Inflammatory macrophage treated with lipopolysaccharide for 1 hour (primary cell): ENCODE results near the gene RABIF.

Experiments used
- DNase-seq, 2 donors: peaks; one replicate each; pipeline ENCODE4 v3.0.0-alpha.2; 2020 to 2022

Gene RABIF

GRCh38 chr1:202871367-202871766 lies 17.6 kb downstream of the RABIF start:
- DNase-seq = no peak

DNA sequence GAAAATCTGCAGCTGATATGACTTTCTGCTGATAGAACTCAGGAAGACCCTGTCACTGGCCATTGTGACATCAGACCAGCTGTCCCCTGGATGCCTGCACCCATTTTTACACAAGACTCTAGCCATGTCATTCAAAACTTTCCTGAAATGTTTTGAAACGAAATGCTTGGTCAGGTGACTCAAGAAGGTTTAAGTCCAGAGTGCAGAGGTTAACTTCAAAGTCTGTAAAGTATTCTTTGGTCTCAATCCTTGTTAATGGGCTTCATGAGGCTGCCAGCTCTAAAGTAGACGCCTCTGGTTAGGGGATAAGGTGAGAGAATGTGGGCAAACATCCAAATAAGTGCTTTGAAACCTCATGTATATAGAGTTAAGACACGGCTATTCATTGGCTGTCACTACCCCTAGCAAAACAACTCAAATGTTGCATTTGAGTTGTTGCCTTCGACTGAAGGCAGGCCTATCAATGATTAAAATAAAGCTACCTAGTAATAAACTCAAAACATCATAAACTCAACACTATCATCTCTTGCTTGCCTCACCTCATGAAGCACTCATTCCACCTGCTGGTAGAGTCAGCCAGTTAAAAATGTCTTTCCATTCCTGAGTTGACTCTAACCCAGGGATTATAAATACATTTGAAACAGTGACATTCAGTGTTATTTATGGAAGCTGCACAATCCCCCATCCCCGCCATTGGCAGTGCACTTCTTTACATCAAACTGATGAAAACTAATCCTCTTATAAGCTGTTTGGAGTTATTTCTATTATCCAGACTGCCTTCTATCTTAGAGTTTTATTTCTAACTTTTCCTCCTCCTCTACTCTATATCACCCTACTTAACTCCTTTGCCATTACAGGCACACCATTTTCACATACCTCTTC lies 26.0 kb downstream of the RABIF start:
- no peak for DNase-seq

GRCh38 chr1:202861420-202862132 lies 27.4 kb downstream of the RABIF start:
- peak; percentile 84 to 94 for DNase-seq

DNA sequence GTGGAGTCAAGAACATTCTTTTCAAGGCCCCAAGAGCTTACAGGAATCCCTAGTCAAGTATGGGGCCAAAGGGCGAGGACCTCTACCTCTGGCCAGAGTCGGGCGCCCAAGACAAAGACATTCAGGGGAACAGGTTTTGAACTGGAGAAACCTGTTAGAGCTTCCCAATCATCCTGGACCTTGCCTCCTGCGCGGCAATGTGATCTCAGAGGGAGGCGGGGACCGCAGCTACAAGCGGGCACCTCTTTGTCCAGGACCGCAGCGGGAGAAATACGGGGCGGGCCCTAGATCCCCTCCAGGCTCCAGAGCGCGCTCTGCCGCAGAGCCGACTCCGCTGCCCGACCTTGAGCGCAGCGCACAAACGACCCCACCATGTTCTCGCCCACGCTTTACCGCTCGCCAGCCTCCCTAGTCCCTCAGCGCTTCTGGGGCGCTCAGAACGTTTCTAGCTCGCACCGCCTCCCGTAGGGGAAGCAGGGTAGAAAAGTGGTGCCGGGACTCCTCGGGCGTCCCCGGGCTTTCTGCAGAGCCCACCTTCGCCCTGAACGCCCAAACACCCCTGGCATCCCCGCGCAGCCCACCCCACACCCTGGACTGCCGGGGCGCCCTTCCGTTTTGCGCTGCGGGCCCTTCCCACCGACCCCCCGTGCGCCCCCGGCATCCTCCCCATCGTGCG lies 28.1 kb downstream of the RABIF start:
- DNase-seq = no peak

- no peak for DNase-seq
Measured at GRCh38 chr1:202858789-202859414, 30.0 kb downstream of the RABIF start.

DNA sequence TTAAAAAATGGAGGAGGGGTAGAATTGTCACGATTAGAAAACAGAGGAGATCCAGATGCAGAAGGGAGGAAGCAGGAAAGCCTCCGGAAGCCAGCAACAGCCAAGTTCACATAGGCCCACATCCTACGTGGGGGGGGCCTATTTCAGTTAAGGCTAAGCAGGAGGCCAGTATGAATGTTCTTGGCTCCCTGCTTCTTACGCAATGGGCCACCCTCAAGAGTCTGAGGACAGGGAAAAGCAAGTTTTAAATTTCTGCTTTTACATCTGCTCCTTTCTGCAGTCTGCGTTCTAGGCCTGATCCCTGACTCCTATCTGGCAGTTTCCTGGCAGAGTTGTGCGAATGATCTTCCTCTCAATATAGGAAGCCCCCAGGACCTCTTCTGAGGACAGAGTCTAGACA lies 30.6 kb downstream of the RABIF start:
- peak; percentile 27 for DNase-seq

DNA sequence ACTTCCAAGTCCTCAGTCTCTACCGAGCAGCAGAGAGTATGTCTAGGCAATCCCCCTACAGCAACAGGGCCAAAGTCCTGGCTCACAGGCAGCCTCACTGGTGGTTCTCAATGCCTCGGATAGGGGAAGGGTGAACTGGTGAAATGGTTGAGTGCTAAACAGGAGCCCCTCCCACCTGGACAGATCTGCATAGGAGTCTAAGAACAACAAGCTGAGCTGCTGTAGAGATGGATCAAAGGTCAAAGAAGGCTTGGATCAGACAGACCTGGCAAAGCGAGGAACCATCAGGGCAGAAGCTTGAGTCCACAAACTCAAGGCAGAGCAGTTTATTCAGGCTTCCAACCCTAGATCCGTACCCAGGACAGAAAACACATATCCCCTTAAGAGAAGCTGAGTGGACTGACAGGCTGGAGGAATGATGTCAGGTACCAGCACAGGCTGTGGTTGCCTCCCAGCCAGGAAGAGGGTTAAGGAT lies 31.8 kb downstream of the RABIF start:
- no peak for DNase-seq

GRCh38 chr1:202856014-202856413 lies 32.9 kb downstream of the RABIF start:
- peak; percentile 41 to 68 for DNase-seq

GRCh38 chr1:202854787-202855186 lies 34.2 kb downstream of the RABIF start:
- DNase-seq = no peak

DNA sequence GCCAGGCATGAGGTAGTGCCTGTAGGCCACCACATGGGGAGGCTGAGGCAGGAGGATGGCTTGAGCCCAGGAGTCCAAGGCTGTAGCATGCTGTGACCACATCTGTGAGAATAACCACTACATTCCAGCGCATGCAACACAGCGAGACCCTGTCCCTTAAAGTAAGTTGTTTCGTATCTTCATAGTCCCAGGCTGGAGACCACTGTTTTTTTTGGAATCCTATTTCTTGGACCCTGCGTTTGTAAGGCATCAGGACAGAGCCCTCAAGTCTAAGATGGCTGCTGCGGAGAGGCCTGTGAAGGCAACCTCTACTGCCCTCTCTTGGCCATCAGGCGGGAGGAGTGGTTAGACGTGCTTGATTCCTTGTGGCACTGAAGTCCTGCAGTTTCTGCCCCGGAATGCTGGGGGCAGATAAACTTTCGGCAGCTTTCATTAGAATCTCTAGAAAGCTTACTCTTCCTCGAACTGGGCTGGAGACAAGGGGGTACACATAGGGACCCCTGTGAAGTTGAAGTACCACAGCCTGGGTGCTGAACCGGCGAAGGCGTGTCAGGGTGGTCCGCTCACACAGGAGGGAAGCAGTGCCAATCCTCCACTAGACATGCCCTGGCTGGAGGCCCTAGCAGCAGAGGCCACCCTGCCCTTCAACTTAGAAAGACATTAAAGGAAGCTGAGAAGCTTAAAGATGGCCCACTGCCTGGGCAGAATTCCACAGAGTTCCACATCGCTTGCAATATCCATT lies 36.6 kb downstream of the RABIF start:
- DNase-seq = peak; percentile 56 to 71

DNA sequence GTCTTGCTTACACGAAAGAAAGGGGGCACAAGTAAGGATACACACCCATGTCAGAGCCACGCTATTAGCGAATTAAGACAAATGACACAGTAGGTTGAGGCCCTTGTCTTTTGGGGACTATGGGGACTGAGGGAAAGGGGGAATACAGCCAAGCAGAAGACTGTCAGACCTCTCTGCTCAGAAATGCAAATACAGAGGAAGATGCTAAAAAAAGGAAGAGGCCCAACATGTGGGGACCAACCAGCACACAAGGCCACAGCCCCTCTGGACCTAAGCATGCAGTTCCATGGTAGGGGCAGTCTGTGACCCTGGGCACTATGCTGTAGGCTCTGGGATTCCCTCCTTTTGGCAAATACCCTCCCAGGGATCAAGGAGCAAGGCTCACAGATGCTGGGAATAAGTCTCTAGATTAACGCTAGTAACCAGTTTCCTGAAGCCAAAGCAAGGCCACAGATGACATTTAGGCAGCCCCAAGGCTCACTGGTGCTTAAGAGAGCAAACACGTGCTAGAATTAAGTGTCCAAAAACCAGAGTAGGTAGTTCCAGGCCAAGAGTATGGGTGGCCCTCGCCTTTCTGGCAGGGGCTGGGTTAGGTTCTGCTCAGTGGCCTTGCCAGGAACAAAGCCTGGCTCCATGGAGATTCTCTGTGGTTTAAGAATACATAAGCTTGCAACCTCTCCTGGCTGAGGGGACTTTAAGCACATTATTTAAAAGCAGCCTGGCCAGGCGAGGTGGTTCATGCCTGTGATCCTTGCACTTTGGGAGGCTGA lies 38.2 kb downstream of the RABIF start:
- no peak for DNase-seq

DNA sequence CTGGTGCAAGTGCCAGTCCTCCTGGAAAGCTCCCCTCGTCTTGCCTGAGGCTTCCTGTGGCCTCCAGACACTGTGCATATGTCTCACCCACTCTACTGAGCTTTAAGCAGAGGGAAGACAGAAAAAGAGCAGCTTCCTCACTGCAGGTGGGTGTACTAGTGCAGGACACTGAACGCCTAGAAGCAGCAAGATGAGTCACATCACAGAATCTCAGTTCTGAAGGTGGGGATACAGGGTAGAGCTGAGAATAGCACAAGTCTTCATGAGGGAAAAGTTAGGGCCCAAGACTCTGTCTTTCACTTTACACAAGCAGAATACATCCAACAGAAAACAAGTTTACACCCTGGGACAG lies 40.8 kb downstream of the RABIF start:
- no peak for DNase-seq

GRCh38 chr1:202844935-202845334 lies 44.0 kb downstream of the RABIF start:
- DNase-seq = no peak

DNA sequence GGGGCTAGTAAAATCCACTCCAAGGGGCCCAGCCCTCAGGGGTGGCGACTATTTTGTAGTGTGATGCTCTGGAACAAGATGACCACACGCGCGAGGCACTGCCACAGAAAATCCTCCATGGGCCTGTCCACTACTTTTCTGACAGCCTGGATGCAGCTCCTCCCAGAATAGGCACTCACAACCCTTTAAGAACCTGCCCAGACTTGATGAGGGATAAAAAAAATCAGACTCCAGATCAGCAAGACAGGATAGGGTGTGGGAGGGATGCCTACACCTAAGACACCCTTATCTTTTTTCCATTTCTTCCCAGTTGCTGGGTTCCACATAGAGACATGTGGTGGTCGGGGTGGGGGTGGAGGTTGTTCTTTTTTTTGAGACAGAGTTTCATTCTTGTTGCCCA lies 44.7 kb downstream of the RABIF start:
- no peak for DNase-seq

DNA sequence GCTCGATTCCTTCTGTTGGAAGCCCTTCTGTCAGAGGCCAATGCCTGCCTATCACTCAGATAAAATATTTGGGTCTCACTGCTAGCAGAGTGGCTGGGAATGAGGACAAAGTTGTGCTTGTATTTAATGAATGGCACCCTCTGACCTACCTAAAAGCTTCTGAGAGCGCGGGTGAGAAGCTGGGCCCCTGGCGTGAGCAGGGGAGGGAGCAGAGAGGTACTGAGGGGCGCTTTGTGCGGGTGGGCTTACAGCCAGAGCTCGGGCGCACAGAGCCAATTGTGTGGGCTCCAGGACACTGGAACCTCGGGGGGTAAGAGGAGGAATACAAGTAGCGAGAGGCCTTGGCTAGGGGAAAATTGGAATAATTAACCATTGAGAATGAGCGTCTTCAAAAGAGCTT lies 45.9 kb downstream of the RABIF start:
- DNase-seq = no peak

DNA sequence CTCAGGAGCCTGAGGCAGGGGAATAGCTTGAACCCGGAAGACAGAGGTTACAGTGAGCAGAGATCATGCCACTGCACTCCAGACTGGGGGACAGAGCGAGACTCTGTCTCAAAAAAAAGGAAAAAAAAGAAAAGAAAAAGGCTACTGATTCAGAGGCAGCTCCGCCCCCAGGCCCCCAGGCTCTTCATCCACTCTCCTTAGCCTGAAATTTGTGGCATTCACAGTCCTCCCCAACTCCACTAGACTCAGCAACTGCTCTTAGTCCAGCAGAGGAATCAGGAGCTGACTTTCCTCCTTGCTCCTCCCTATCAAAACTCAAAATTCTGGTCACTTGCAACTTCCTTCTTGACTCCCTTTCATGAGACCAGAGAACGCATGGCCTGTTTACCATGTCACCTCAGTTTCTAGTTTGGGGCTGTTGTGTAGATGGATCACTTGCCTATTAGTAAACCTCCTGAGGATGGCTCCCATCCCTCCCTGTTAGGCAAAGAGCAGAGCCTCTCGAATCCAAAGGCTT lies 51.1 kb downstream of the RABIF start:
- peak in 1 of 2 donors; percentile 22 for DNase-seq

DNA sequence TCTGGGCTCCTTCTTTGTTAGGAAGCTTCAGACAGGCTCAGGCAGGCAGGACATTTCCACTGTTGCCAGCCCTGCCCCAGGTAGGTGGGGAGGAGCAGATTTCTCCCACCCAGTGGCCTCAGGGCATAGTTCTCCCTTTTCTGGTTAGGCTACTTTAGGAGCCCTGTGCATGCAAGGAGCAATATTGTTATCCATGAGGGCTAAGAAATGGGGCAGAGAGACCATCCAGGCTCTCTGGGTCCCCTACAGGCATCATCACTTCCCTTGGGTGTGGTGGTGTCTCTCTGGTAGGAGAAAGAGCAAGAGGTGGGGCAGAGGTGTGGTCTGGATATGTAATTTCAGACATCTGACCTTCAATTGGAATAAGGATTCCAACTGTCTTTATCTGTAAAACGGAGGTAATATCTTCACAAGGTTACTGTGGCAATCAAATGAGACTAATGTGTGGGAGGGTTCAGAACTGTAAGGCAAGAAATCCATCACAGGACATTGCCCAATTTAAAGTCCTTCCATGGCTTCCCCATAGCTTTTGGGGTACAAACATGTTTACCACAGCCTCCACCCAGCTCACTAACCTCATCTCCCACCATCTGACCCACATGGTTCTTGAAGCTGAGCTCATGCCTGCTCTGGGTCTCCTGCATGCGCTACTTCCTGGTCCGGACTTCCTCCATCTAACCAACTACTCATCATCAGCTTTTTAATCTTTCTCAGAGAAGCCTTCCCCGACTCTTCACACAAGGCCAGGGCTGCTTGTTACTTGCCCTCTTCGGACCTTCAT lies 52.1 kb downstream of the RABIF start:
- DNase-seq = peak; percentile 82 to 98

DNA sequence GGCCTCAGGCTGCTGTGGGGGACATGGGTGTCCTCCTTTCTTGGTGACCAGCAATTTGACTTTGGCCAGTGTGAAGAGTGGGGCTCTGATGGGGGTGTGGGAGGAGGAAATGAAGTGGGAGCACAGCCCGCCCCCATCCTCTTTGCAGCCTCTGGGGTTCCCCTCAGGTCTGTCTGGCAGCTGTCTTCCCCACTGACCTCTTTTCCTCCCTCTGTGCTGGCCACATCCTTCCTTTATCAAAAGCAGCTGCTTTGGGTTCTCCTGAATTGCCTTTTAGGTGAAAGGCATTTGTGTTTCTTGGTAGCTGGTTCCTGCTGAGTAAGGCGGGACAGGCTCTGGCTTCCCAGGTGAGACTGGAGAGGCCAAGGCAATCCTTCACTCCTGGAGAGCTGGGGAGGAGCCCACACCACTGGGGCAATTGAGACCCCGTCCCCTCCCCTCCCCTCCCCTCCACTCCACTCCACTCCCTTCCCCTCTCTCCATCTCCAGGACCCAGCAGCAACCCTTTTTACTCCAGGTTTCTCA lies 53.3 kb downstream of the RABIF start:
- peak; percentile 29 to 37 for DNase-seq

DNA sequence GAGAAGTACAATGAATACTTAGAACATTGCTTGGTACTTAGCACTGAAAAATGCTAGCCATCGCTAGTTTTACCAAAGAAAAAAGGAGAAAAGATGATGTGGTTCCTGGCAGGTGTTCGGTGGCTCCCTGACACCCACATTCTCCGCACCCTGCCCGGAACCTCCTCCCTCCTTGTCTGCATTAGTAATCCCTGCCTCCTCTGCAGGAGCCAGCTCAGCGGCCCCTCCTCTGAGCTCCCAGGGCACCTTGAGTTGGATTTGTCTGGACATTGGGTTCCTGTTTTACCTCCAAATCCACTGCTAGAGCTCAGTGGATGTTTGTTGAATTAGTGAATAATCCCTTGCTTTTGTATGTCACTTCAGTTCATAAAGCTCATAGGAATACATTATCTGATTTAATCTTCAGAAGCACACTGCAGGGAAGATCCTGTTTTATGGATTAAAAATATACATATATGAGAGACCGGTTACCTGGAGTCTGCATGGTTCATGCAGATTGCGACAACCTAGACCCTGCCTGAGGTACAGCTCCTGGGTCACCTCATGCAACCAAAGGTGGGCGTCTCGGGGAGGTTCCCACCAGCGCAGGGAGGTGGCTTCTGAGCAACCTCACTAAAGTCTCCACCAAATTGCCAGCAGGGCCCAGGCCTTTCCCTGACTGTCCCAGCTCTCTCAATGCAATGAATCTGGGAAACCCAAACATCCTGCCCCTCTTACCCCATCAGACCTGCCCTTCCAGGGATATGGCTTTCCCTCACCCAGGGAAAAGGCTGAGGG lies 54.0 kb downstream of the RABIF start:
- no peak for DNase-seq
